Measurements from ENCODE around the gene ZNF575.
"Not testable (repeated sequence)": the region's sequence is repeated elsewhere in the genome, so short reads cannot be mapped to it uniquely, and the experiment has no call there.

Gene ZNF575

GRCh38 chr19:43512399-43512798 lies 20.6 kb upstream of the ZNF575 start:
- DNase-seq: not testable (repeated sequence)

- no peak for DNase-seq
These were observed 14.9 kb upstream of the ZNF575 start for GRCh38 chr19:43518051-43518450.

- DNase-seq: no peak
These were observed 13.4 kb upstream of the ZNF575 start for GRCh38 chr19:43519436-43520088.

- DNase-seq: no peak
These were observed 10.1 kb upstream of the ZNF575 start for GRCh38 chr19:43522929-43523328.

DNA sequence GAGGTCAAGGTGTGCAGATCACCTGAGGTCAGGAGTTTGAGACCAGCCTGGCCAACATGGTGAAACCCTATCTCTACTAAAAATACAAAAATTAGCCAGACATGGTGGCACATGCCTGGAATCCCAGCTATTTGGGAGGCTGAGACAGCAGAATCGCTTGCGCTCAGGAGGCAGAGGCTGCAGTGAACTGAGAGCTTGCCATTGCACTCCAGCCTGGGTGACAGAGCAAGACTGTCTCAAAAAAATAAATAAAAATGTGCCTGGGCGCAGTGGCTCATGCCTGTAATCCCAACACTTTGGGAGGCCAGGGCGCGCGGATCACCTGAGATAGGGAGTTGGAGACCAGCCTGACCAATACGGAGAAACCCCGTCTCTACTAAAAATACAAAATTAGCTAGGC lies 9.3 kb upstream of the ZNF575 start:
- not testable (repeated sequence) for DNase-seq

GRCh38 chr19:43524922-43525835 lies 7.8 kb upstream of the ZNF575 start:
- DNase-seq: no peak

DNA sequence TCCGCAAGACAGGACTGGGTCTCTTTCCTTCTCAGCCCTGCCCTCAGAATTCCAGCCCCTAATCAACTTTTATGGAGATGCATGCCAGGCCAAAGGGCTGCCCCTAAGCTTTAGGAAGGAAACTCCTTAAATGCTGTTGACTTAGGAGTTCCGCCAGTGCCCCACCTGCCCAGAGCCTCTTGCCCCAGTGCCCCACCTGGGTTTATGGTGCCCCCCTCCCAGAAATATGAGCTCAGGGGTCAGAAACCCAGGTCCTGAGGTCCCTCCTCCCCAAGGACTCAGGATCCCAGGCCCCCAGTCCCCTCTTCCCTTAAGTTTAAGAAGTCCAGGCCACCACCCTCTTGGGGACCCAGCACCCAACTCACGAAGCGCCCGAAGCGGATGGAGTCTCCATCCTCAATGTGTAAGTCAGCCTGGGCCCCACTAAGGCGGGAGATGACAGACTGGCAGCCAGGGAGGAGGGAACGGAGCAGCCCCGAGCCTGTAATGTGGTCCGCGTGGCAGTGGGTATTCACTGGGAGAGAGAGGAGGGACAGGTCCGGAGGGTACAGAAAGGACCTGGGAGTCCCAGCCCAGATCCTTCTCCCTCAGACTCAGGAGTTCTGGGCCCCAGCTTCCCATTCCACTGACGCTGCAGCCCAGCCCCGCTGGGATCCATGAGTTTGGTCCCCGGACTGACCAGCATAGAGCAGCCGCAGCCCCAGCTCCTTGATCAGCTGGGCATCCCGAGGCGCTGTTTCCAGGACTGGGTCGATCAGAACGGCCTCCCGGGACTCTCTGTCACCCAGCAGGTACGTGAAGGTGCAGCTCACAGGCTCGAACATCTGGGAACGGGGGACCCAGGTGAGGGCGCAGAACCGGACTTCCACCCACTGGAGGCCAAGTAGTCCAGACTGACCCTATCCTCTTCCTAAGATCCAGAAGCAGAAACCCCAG lies 6.9 kb upstream of the ZNF575 start:
- no peak for DNase-seq

GRCh38 chr19:43526884-43527859 lies 5.8 kb upstream of the ZNF575 start, which contains the start of gene ETHE1:
Gene ETHE1 (minus strand): TSS chr19:43527201. CDS start chr19:43527177, 24 bp downstream.
- no peak for DNase-seq

GRCh38 chr19:43527860-43528622 lies 4.9 kb upstream of the ZNF575 start:
- DNase-seq: no peak

- DNase-seq: no peak
These were observed 422 bp upstream of the ZNF575 start for GRCh38 chr19:43532571-43532961.

- DNase-seq: no peak
These were observed 737 bp downstream of the ZNF575 start for GRCh38 chr19:43533546-43534304.

- no peak for DNase-seq
These were observed 1.4 kb downstream of the ZNF575 start for GRCh38 chr19:43534305-43534815.

GRCh38 chr19:43534816-43535761 lies 2.1 kb downstream of the ZNF575 start:
- no peak for DNase-seq

DNA sequence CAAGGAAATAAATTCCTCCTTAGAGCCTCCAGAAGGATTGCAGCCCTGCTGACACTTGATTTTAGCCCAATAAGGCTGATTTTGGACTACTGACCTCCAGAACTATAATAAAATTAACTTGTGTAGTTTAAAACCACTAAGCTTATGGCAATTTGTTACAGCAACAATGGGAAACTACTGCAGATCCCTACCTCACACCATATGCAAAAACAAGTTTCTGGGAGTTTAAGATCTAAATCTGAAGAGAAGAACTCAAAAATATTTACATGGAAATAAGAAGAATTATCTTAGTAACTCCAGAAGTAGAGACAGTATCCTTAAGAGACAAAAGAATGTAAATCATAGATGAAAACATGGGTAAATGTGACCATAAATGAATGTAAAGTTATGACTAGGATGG lies 5.9 kb downstream of the ZNF575 start:
- DNase-seq: no peak

- DNase-seq: no peak
These were observed 7.4 kb downstream of the ZNF575 start for GRCh38 chr19:43540381-43540780.

GRCh38 chr19:43541920-43542650 lies 9.1 kb downstream of the ZNF575 start:
- no peak for DNase-seq

- no peak for DNase-seq
These were observed 11.1 kb downstream of the ZNF575 start for GRCh38 chr19:43544077-43544476.

DNA sequence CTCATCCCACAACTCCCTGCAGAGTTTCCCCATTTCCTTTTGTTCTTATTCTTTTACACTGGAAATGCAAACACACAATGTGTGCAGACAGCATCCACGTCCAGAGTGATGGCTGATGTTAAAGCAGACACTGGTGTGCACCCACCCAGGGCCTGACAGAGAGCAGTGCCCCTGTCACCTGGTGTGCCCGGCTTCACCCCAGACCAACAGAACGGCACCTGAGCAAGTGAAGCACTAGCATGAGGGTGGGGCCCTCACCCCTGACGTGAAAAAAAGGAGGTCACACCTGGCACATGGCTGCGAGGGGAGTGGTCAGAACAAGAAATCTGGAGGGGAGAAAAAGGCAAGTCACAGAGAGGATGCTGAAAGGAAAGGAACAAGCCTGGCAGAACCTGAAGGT lies 12.3 kb downstream of the ZNF575 start:
- no peak for DNase-seq

Data from cortex of kidney (tissue), 1 donor.